Measurements from ENCODE around the gene RNASEL.
"Not testable (repeated sequence)": the region's sequence is repeated elsewhere in the genome, so short reads cannot be mapped to it uniquely, and the experiment has no call there.

The RNASEL gene

GRCh38 chr1:182588500-182589396 lies at the start of gene RNASEL:
Gene RNASEL (minus strand): TSS chr1:182589256. CDS start chr1:182586806, 2,450 bp downstream.
- peak; percentile 23 for DNase-seq (ENCODE audit: low read depth)

- no peak for DNase-seq (ENCODE audit: low read depth)
Observed at GRCh38 chr1:182637769-182638168, 48.7 kb upstream of the RNASEL start.

GRCh38 chr1:182635871-182636270 lies 46.8 kb upstream of the RNASEL start:
- DNase-seq (ENCODE audit: low read depth): no peak

- DNase-seq (ENCODE audit: low read depth): no peak
Observed at GRCh38 chr1:182634306-182635072, 45.4 kb upstream of the RNASEL start.

GRCh38 chr1:182633657-182634281 lies 44.7 kb upstream of the RNASEL start:
- no peak for DNase-seq (ENCODE audit: low read depth)

GRCh38 chr1:182633031-182633430 lies 44.0 kb upstream of the RNASEL start:
- no peak for DNase-seq (ENCODE audit: low read depth)

- not testable (repeated sequence) for DNase-seq (ENCODE audit: low read depth)
Observed at GRCh38 chr1:182632441-182632857, 43.4 kb upstream of the RNASEL start.

- no peak for DNase-seq (ENCODE audit: low read depth)
Observed at GRCh38 chr1:182631954-182632353, 42.9 kb upstream of the RNASEL start.

GRCh38 chr1:182631053-182631677 lies 42.1 kb upstream of the RNASEL start:
- DNase-seq (ENCODE audit: low read depth): no peak

- no peak for DNase-seq (ENCODE audit: low read depth)
Observed at GRCh38 chr1:182630586-182630985, 41.5 kb upstream of the RNASEL start.

- peak; percentile 28 for DNase-seq (ENCODE audit: low read depth)
Observed at GRCh38 chr1:182629499-182630096, 40.5 kb upstream of the RNASEL start.

- DNase-seq (ENCODE audit: low read depth): no peak
Observed at GRCh38 chr1:182629080-182629479, 40.0 kb upstream of the RNASEL start.

GRCh38 chr1:182628657-182629056 lies 39.6 kb upstream of the RNASEL start:
- DNase-seq (ENCODE audit: low read depth): no peak

- no peak for DNase-seq (ENCODE audit: low read depth)
Observed at GRCh38 chr1:182627622-182628021, 38.6 kb upstream of the RNASEL start.

- DNase-seq (ENCODE audit: low read depth): no peak
Observed at GRCh38 chr1:182626527-182626926, 37.5 kb upstream of the RNASEL start.

GRCh38 chr1:182625719-182626504 lies 36.9 kb upstream of the RNASEL start:
- DNase-seq (ENCODE audit: low read depth): no peak

- no peak for DNase-seq (ENCODE audit: low read depth)
Observed at GRCh38 chr1:182625024-182625423, 36.0 kb upstream of the RNASEL start.

GRCh38 chr1:182624577-182624976 lies 35.5 kb upstream of the RNASEL start:
- no peak for DNase-seq (ENCODE audit: low read depth)

GRCh38 chr1:182622901-182623528 lies 34.0 kb upstream of the RNASEL start:
- DNase-seq (ENCODE audit: low read depth): no peak

GRCh38 chr1:182621906-182622305 lies 32.9 kb upstream of the RNASEL start:
- DNase-seq (ENCODE audit: low read depth): no peak

Data from activated T-helper 1 cell treated with Interleukin-2 at 50 U/mL for 16 hours (primary cell).